Endodermal cell (in vitro differentiated cells): Measurements from ENCODE around the gene CD180. TPM values are rescaled to one million over a fixed set of nuclear protein-coding genes. Genes with fewer than 3 reads are reported as not detected.

Experiments
- DNase-seq: peaks from one replicate; pipeline ENCODE4 v3.0.0-alpha.2; 2017
- H3K27ac ChIP-seq: 2 replicates; pipeline ENCODE4 v1.5.1; 2013; ENCODE audit warnings: mild to moderate bottlenecking, low read depth, low read length, moderate library complexity
- H3K27me3 ChIP-seq: 2 replicates; pipeline ENCODE4 v1.6.1; 2013; ENCODE audit warnings: mild to moderate bottlenecking, low read length, moderate library complexity; ENCODE audit not compliant: insufficient read depth, control insufficient read depth, poor library complexity, severe bottlenecking
- H3K36me3 ChIP-seq: 2 replicates; pipeline ENCODE4 v1.7.0; 2013; ENCODE audit warnings: mild to moderate bottlenecking, low read length, moderate library complexity; ENCODE audit not compliant: control insufficient read depth, insufficient read depth
- H3K4me1 ChIP-seq: one replicate; pipeline ENCODE4 v1.7.0; 2013; ENCODE audit warnings: low read length; ENCODE audit not compliant: control insufficient read depth, insufficient read depth
- H3K4me3 ChIP-seq: 2 replicates; pipeline ENCODE4 v1.5.1; 2013; ENCODE audit warnings: mild to moderate bottlenecking, low read length, moderate library complexity
- H3K9ac ChIP-seq: 2 replicates; pipeline ENCODE4 v1.6.1; 2013; ENCODE audit warnings: mild to moderate bottlenecking, low read length, moderate library complexity; ENCODE audit not compliant: poor library complexity, severe bottlenecking; ENCODE audit errors: extremely low read depth
- H3K9me3 ChIP-seq: 2 replicates; pipeline ENCODE4 v1.6.1; 2013; ENCODE audit warnings: mild to moderate bottlenecking, low read length, moderate library complexity; ENCODE audit not compliant: control insufficient read depth
- H3K27ac Mint-ChIP-seq: 2 replicates; pipeline ENCODE4 v1.8.0; 2020; ENCODE audit warnings: mixed read lengths
- H3K27me3 Mint-ChIP-seq: 2 replicates; pipeline ENCODE4 v1.8.0; 2021; ENCODE audit warnings: mild to moderate bottlenecking, mixed read lengths; ENCODE audit not compliant: insufficient read depth
- H3K36me3 Mint-ChIP-seq: 2 replicates; pipeline ENCODE4 v1.8.0; 2020; ENCODE audit warnings: low read depth, mixed read lengths
- H3K4me1 Mint-ChIP-seq: 2 replicates; pipeline ENCODE4 v1.8.0; 2020; ENCODE audit warnings: mixed read lengths
- H3K4me3 Mint-ChIP-seq: 2 replicates; pipeline ENCODE4 v1.8.0; 2020; ENCODE audit warnings: mild to moderate bottlenecking, moderate library complexity, mixed read lengths
- H3K9me3 Mint-ChIP-seq: 2 replicates; pipeline ENCODE4 v1.8.0; 2020; ENCODE audit warnings: mild to moderate bottlenecking, mixed read lengths
- WGBS, 2 experiments: methylation state at CpG; one replicate each; pipeline versions ENCODE4 v1.1.5 to v1.1.7; 2013; ENCODE audit warnings: missing lambda C conversion rate in 2 of 2, mixed read lengths in 1 of 2; ENCODE audit not compliant: insufficient coverage in 1 of 2, insufficient read length in 1 of 2; 5-methylcytosine and 5-hydroxymethylcytosine counted together
- total RNA-seq, 2 donors: library from RNA; stranded (reverse); fragmentation: NEBNext Ultra II Directional in 1 of 2; extraction: Animal tissue kit (Norgen Biotek cat#: 25700) in 1 of 2; gene quantifications; 2 replicates in 1 of 2; 3 replicates in 1 of 2; pipeline ENCODE4 v1.2.1, GENCODE V29; 2021
- TF ChIP-seq, protein P1 (sequence below): fragments of 200-600 bp; sonication (generic); conservative IDR thresholded peaks from 2 replicates; pipeline ENCODE4 v1.5.0; 2021; ENCODE audit warnings: antibody characterized with exemption, mild to moderate bottlenecking

The CD180 gene
- total RNA-seq, 2 donors from 2014 or later: not detected

DNA sequence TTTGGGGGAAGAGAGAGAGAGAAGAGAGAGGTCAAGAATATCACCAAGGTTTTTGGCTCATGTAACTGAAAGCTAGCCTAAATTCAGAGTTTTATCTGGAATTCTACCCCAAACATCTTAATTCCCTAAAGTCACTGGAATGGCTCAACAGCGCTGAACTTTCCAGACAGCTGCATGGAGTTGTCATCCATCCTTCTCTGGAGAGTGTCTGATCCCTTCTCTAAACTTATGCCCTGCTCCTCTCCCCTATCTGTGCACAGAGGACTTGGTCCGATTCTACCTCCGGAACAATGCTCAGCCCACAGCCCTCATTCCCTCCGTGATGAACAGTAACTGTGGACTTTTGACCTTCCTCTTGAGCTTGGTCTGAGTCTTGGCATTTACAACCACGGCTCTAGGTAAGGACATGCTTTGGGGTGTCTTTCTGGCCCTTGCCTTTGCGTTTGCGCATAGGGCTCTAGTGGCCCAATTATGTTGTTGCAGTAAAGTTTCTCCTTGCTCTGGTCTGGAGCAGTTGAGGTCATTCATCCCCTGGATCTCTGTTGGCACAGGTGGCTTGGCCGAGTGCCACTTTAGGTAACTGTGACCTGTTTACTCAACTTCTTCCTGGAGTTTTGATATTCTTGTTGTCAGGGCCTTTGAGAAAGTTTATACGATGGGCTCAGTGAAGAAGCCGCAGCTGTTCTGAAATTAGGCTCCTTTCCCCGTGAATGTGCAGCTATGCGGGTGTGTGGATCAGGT is 18.3 kb upstream of the CD180 start:
- Histone ChIP-seq H3K36me3 (no peaks in the 10 kb centered on the region), H3K9ac (no peak overlapping the region), H3K27me3 (no peaks in the 10 kb centered on the region), H3K4me3 (no peak overlapping the region), H3K9me3 (no peaks in the 10 kb centered on the region), H3K27ac (no peak overlapping the region), H3K4me1 (no peaks in the 10 kb centered on the region)
- Mint-ChIP-seq H3K36me3 (no peaks in the 10 kb centered on the region), H3K4me1 (peaks cover 6% of the 10 kb centered on the region), H3K4me3 (no peak overlapping the region), H3K9me3 (no peaks in the 10 kb centered on the region), H3K27me3 (no peaks in the 10 kb centered on the region), H3K27ac (no peak overlapping the region)
- TF ChIP-seq, protein P1, sequence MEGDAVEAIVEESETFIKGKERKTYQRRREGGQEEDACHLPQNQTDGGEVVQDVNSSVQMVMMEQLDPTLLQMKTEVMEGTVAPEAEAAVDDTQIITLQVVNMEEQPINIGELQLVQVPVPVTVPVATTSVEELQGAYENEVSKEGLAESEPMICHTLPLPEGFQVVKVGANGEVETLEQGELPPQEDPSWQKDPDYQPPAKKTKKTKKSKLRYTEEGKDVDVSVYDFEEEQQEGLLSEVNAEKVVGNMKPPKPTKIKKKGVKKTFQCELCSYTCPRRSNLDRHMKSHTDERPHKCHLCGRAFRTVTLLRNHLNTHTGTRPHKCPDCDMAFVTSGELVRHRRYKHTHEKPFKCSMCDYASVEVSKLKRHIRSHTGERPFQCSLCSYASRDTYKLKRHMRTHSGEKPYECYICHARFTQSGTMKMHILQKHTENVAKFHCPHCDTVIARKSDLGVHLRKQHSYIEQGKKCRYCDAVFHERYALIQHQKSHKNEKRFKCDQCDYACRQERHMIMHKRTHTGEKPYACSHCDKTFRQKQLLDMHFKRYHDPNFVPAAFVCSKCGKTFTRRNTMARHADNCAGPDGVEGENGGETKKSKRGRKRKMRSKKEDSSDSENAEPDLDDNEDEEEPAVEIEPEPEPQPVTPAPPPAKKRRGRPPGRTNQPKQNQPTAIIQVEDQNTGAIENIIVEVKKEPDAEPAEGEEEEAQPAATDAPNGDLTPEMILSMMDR: no peak
- DNase-seq: no peak
- WGBS, 2 experiments: 95 to 98% methylated on average over 11 to 12 of the region's 12 CpGs

DNA sequence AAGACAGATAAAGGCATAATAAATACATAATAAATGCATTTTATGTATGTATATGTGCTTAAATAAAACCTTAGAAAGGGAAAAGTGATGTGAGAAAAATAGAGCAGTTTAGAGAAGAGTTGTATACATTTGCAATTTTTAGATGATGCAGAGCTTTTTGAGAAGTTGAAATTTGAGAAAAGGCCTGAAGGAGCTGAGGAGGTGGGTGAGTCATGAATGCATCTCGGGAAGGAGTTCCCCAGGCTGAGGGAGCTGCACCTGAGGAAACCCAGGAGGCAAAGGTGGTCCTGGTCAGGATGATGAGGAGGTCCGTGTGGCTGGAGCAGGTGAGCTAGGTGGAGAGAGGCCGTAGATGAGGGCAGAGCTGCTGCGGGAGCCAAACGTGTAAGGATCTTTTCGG is 17.4 kb upstream of the CD180 start:
- peaks cover 6% of the 10 kb centered on the region for H3K4me1 Mint-ChIP-seq
- no peak overlapping the region for H3K27ac Mint-ChIP-seq
- no peaks in the 10 kb centered on the region for H3K9me3 Mint-ChIP-seq
- H3K27ac ChIP-seq: no peak overlapping the region
- H3K9me3 ChIP-seq: no peaks in the 10 kb centered on the region
- no peaks in the 10 kb centered on the region for H3K27me3 Mint-ChIP-seq
- no peaks in the 10 kb centered on the region for H3K4me1 ChIP-seq
- no peak for DNase-seq
- TF ChIP-seq, protein P1: no peak
- H3K9ac ChIP-seq: no peak overlapping the region
- WGBS, 2 experiments: 89 to 93% methylated on average over 3 to 6 of the region's 6 CpGs
- no peak overlapping the region for H3K4me3 ChIP-seq
- H3K36me3 Mint-ChIP-seq: no peaks in the 10 kb centered on the region
- H3K36me3 ChIP-seq: no peaks in the 10 kb centered on the region
- H3K4me3 Mint-ChIP-seq: no peak overlapping the region
- H3K27me3 ChIP-seq: no peaks in the 10 kb centered on the region

DNA sequence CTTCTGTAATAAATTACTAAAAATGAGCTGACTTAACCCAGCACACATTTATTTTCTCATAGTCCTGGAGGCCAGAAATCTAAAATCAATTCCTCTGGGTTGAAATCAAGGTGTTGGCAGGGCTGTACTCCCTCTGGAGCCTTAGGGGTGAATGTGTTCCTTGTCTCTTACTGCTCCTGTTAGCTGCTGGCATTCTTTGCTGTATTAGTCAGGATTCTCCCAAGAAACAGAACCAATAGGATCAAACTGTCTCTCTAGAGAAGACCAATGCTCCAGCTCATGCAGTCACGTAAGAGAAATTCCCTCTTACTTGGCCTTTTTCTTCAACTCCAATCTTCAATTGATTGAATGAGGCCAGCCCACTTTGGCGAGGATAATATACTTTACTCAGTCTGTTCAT is 15.3 kb upstream of the CD180 start:
- Mint-ChIP-seq H3K36me3 (no peaks in the 10 kb centered on the region), H3K27ac (no peak overlapping the region), H3K9me3 (no peaks in the 10 kb centered on the region), H3K27me3 (no peaks in the 10 kb centered on the region), H3K4me1 (peaks cover 6% of the 10 kb centered on the region), H3K4me3 (no peak overlapping the region)
- Histone ChIP-seq H3K27me3 (no peaks in the 10 kb centered on the region), H3K9me3 (no peaks in the 10 kb centered on the region), H3K4me1 (no peaks in the 10 kb centered on the region), H3K4me3 (no peak overlapping the region), H3K27ac (no peak overlapping the region), H3K9ac (no peak overlapping the region), H3K36me3 (no peaks in the 10 kb centered on the region)
- no peak for DNase-seq
- 84 to 90% methylated on average over 2 of the region's 2 CpGs for WGBS, 2 experiments
- TF ChIP-seq, protein P1: no peak
